NT2/D1 (cell line): Measurements from ENCODE around the gene VANGL1.

ENCODE experiments used
- DNase-seq: peaks from one replicate; pipeline ENCODE4 v3.0.0-alpha.2; 2011; ENCODE audit warnings: low read depth, low spot score
- H3K27me3 ChIP-seq: 2 replicates; pipeline ENCODE4 v1.6.0; 2011; ENCODE audit warnings: mild to moderate bottlenecking; ENCODE audit not compliant: insufficient read length, insufficient read depth
- H3K36me3 ChIP-seq: 2 replicates; pipeline ENCODE4 v1.6.1; 2011; ENCODE audit warnings: mild to moderate bottlenecking, low read length, mixed read lengths; ENCODE audit not compliant: insufficient read depth, insufficient read length
- H3K4me1 ChIP-seq: 2 replicates; pipeline ENCODE4 v1.5.1; 2011; ENCODE audit not compliant: insufficient read depth, insufficient read length
- H3K4me3 ChIP-seq: 2 replicates; pipeline ENCODE4 v1.5.1; 2011; ENCODE audit warnings: low read depth; ENCODE audit not compliant: insufficient read length
- H3K9ac ChIP-seq: 2 replicates; pipeline ENCODE4 v1.6.0; 2011; ENCODE audit warnings: low read depth; ENCODE audit not compliant: insufficient read length
- H3K9me3 ChIP-seq: 2 replicates; pipeline ENCODE4 v1.5.1; 2011; ENCODE audit warnings: mild to moderate bottlenecking, low read length; ENCODE audit not compliant: insufficient read depth
- SUZ12 ChIP-seq: IDR thresholded peaks from 2 replicates; pipeline ENCODE4 v1.6.1; 2011; ENCODE audit not compliant: insufficient read length, insufficient read depth; ENCODE audit errors: extremely low read depth
- YY1 ChIP-seq: IDR thresholded peaks from 2 replicates; pipeline ENCODE4 v1.6.1; 2011; ENCODE audit not compliant: insufficient read length, insufficient read depth
- ZNF274 ChIP-seq: IDR thresholded peaks from 2 replicates; pipeline ENCODE4 v1.6.1; 2011; ENCODE audit warnings: mild to moderate bottlenecking, low read depth, low read length

Gene VANGL1

DNA sequence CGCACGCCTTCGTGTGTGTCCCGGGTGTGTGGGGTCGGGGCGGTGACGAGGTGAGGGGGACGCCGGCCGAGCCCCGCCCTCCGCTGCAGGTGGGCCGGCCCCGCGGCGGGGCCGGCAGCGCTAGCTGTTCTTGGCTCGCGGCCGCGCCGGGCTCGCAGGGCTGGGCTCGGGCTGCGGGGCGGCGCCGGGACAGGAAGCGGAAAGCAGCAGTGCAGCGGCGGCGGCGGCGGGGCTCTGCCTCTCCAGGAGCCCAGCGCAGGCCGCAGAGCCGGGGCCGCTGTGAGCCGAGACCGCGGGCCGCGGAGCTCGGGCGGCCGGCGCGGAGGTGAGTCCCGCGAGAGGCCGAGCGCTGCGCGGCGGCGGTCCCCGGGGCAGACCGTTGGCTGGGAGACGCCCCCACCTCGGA lies at the start of gene VANGL1:
Gene VANGL1 (plus strand): TSS at position 209 of the 406 bp plus-strand sequence. CDS start 9,444 bp downstream, outside the sequence.
- no peak for DNase-seq

DNA sequence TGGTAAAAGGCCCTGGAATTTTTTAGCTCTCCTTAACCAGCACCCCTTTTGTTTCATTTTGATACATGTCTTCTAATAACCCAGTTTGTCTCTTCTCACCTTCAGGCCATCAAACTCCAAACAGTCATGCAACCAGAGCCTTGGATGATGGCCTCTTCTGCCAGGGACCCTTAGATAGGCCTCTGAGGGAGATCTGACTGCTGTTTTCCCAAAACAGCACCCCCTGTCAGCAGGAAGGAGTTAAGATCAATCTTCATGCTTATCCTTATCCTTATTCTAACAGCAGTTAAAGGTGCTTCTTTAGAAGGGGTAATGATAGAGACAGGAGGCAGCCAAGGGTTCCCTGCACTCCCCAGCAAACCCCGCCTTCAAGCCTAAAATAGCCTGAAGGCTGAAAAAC lies 49.5 kb upstream of the VANGL1 start:
- Histone ChIP-seq H3K9me3 (peaks cover 45% of the 10 kb centered on the region), H3K9ac (no peak overlapping the region), H3K4me3 (no peak overlapping the region), H3K4me1 (no peaks in the 10 kb centered on the region), H3K36me3 (no peaks in the 10 kb centered on the region), H3K27me3 (no peaks in the 10 kb centered on the region)
- no peak for DNase-seq
- TF ChIP-seq ZNF274, result no peak
- no peak for TF ChIP-seq YY1
- no peak for TF ChIP-seq SUZ12

More for the DNA sequence above, at the start of gene VANGL1:
- H3K27me3 ChIP-seq, result no peaks in the 10 kb centered on the region
- H3K4me1 ChIP-seq, result peaks cover 12% of the 10 kb centered on the region
- peak within 1 kb of the TSS; percentile 95 for H3K9ac ChIP-seq
- H3K9me3 ChIP-seq, result peaks cover 11% of the 10 kb centered on the region; the same call in 1 of the 2 replicates
- H3K4me3 ChIP-seq, result peak within 1 kb of the TSS; percentile 88
- TF ChIP-seq SUZ12 (no peak), ZNF274 (no peak), YY1 (no peak)
- H3K36me3 ChIP-seq, result peaks cover 13% of the 10 kb centered on the region

DNA sequence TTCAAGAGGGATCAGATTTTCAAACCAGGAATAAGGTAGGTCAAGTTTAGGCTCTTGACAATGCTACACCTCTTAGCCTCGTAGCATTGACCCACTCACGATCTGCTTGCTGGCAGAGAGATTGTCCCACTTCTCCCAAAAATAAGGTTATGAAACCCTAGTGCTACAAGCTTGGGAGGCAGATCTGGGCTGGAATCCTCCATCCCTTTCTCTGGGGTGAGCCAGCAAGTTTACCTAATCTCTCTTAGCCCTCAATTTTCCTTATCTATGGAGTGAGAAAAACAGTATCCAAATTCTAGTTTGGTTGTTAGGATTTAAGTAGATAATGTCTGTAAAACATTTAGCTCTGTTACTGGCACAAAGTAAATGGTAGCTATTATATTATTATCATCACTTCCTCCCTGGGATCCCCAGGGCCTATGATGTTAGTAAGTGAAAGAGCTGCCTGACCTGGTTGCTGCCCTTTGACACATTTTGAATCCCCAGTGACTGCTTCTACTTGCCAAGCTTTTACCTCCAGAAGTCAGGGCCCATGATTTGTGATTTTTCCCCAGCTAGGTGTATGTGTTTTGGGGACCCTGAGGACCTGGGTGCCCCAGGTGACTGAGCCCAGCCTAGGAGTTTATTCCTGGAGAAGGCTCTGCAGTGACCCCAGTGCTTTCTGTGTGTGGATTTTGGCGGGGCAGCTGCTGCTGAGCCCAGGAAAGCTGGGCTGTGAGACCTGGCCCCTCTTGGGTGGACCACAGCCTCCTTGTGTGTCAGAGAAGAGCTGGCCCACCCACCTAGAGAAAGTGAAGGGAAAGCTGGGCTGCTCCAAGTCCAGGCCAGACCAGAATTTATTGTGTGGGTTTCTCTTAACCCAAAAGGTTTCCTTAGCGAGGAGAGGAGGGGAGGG lies 48.2 kb upstream of the VANGL1 start:
- Histone ChIP-seq H3K36me3 (no peaks in the 10 kb centered on the region), H3K27me3 (no peaks in the 10 kb centered on the region), H3K4me1 (no peaks in the 10 kb centered on the region), H3K4me3 (no peak overlapping the region), H3K9ac (no peak overlapping the region), H3K9me3 (peaks cover 32% of the 10 kb centered on the region)
- no peak for TF ChIP-seq ZNF274
- no peak for TF ChIP-seq SUZ12
- TF ChIP-seq YY1, result no peak
- no peak for DNase-seq

DNA sequence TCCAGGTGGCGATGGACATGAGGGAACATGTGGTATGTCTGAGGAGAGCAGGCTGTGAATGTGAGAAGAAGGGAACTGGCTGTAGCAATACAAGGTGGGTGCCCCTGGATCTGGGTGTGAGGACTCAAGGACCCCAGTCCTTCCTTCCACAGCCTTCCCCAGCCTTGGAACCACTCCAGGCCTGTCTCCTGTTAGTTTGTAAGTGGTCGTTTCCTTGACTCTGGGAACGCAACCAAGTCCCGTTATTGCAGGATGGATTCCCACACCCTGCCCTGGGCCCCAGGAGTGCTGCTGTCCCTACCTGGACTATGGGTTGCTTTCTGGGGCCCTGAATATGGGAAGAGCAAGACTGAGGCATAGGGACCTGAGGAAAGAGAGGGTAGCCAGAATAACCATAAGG lies 47.2 kb upstream of the VANGL1 start:
- Histone ChIP-seq H3K27me3 (no peaks in the 10 kb centered on the region), H3K36me3 (no peaks in the 10 kb centered on the region), H3K4me3 (no peak overlapping the region), H3K9ac (no peak overlapping the region), H3K4me1 (no peaks in the 10 kb centered on the region), H3K9me3 (peaks cover 22% of the 10 kb centered on the region)
- TF ChIP-seq YY1, result no peak
- DNase-seq, result no peak

DNA sequence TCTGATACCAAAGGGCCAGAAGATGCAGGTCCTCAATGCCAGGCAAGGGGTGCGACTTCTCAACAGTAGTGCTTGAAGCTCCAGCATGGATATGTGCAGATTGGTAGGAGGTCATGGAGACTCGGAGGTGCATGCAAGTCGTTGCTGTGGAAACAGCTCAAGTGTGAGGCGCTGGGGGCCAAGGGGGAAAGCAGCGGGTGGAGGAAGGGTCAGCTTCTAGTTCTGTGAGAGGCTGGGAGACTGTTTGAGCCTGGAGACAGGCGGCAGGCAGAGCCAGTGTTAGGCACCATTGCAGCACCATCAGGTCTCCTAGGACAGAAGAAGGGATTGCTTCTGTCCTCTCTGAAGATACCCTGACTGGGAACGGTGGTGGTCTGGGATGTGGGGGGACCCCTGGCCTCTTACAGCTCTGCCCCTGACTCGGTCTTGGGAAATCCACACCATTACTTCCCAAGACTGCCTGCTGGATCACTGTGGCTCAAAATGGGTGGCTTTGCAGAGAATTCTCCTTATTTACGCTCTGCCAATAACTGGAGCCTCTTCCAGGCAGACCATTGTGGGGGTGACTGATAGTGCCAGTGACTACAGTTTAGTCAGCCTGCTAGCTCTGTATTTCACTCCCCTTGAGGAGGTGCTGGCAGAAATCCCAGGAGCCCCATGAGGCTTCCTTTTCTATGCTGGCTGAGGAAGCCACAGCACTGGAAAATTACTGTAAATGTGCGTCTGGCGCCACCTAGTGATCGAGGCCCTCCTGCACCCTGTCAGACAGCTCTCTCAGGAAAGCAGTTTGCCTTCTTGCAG lies 46.3 kb upstream of the VANGL1 start:
- TF ChIP-seq SUZ12 (no peak), YY1 (no peak), ZNF274 (no peak)
- DNase-seq, result peak; percentile 91
- H3K27me3 ChIP-seq, result no peaks in the 10 kb centered on the region
- no peaks in the 10 kb centered on the region for H3K4me1 ChIP-seq
- no peak overlapping the region for H3K4me3 ChIP-seq
- H3K9ac ChIP-seq, result no peak overlapping the region
- no peaks in the 10 kb centered on the region for H3K36me3 ChIP-seq
- H3K9me3 ChIP-seq, result peaks cover 13% of the 10 kb centered on the region; the same call in 1 of the 2 replicates

DNA sequence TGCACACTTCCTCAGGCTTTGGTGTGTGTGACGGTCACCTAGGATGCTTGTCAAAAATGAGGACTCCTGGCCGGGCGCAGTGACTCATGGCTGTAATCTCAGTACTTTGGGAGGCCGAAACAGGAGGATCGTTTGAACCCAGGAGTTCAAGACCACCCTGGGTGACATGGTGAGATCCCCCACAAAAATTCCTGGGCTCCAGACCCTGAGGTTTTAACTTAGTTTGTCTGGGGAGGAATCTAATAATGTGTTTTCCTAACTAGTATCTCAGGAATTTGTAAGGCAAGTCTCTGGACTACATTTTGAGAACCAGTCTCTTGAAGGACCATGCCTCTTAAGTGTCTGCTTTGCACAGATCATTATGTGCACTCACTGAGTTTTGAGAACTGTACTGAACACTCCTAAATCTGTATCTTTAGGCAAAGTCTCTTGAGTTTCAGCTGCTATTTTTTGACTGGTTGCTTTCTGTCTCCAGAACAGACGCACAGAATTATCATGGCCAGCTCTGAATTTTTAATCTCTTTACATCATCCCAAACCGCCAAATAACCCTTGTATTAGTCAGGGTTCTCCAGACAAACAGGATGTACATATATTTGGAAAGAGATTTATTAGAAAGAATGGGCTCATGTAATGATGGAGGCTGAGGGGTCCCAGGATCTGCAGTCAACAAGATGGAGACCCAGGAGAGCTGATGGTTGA lies 45.5 kb upstream of the VANGL1 start:
- Histone ChIP-seq H3K4me1 (no peaks in the 10 kb centered on the region), H3K9me3 (peaks cover 6% of the 10 kb centered on the region; the same call in 1 of the 2 replicates), H3K36me3 (no peaks in the 10 kb centered on the region), H3K9ac (no peak overlapping the region), H3K27me3 (no peaks in the 10 kb centered on the region), H3K4me3 (no peak overlapping the region)
- no peak for DNase-seq
- TF ChIP-seq ZNF274 (no peak), SUZ12 (no peak), YY1 (no peak)
